ENCODE results near the gene MIA2.
A peak's percentile ranks its signal among the peaks of the same experiment; 100 is the strongest.

Gene MIA2

GRCh38 chr14:39264057-39264456, 30.3 kb downstream of the MIA2 start:
- no peak overlapping the region for H3K27ac ChIP-seq (ENCODE audit: low read depth, low read length)
- no peaks in the 10 kb centered on the region; the same call in 1 of the 2 replicates for H3K36me3 ChIP-seq (ENCODE audit: control insufficient read depth, low read length)
- H3F3A ChIP-seq (ENCODE audit: control insufficient read depth, insufficient read depth), result peaks cover 5% of the 10 kb centered on the region; the same call in 1 of the 2 replicates
- no peak overlapping the region for H3K4me3 ChIP-seq (ENCODE audit: low read length)
- no peaks in the 10 kb centered on the region for H4K20me1 ChIP-seq (ENCODE audit: control insufficient read depth, insufficient read depth, low read depth, low read length)
- no peak overlapping the region for H3K4me2 ChIP-seq (ENCODE audit: low read length)
- TF ChIP-seq CTCF (IDR thresholded peaks at IDR 0.05; ENCODE audit: low read depth, low read length, poor library complexity, severe bottlenecking), result no peak
- no peak for TF ChIP-seq EZH2phosphoT487 (IDR thresholded peaks at IDR 0.05; ENCODE audit: borderline replicate concordance, low read length)
- no peaks in the 10 kb centered on the region for H3K27me3 ChIP-seq (ENCODE audit: control insufficient read depth, low read length)
- peaks cover 22% of the 10 kb centered on the region for H3K79me2 ChIP-seq (ENCODE audit: control insufficient read depth, low read length)
- H3K9me3 ChIP-seq (ENCODE audit: control insufficient read depth, insufficient read depth, low read length), result no peaks in the 10 kb centered on the region
- peaks cover 25% of the 10 kb centered on the region for H3K4me1 ChIP-seq (ENCODE audit: control insufficient read depth, low read length)
- H3K9me2 ChIP-seq (replicated peaks; ENCODE audit: control insufficient read depth, low read length), result no peaks in the 10 kb centered on the region

- Histone ChIP-seq H3K36me3 (ENCODE audit: control insufficient read depth, low read length) (no peaks in the 10 kb centered on the region; the same call in 1 of the 2 replicates), H3K9me2 (replicated peaks; ENCODE audit: control insufficient read depth, low read length) (no peaks in the 10 kb centered on the region), H3K4me3 (ENCODE audit: low read length) (no peak overlapping the region), H3K27me3 (ENCODE audit: control insufficient read depth, low read length) (no peaks in the 10 kb centered on the region), H3K27ac (ENCODE audit: low read depth, low read length) (no peak overlapping the region), H3K4me1 (ENCODE audit: control insufficient read depth, low read length) (peaks cover 29% of the 10 kb centered on the region), H4K20me1 (ENCODE audit: control insufficient read depth, insufficient read depth, low read depth, low read length) (no peaks in the 10 kb centered on the region), H3K4me2 (ENCODE audit: low read length) (no peak overlapping the region), H3K9me3 (ENCODE audit: control insufficient read depth, insufficient read depth, low read length) (no peaks in the 10 kb centered on the region), H3K79me2 (ENCODE audit: control insufficient read depth, low read length) (peaks cover 27% of the 10 kb centered on the region), H3F3A (ENCODE audit: control insufficient read depth, insufficient read depth) (peaks cover 5% of the 10 kb centered on the region; the same call in 1 of the 2 replicates)
- no peak for TF ChIP-seq EZH2phosphoT487 (IDR thresholded peaks at IDR 0.05; ENCODE audit: borderline replicate concordance, low read length)
- TF ChIP-seq CTCF (IDR thresholded peaks at IDR 0.05; ENCODE audit: low read depth, low read length, poor library complexity, severe bottlenecking), result no peak
These were observed 30.8 kb downstream of the MIA2 start for GRCh38 chr14:39264558-39264957.

- H3K4me3 ChIP-seq (ENCODE audit: low read length), result no peak overlapping the region
- H3K4me1 ChIP-seq (ENCODE audit: control insufficient read depth, low read length), result peaks cover 34% of the 10 kb centered on the region
- peaks cover 5% of the 10 kb centered on the region; the same call in 1 of the 2 replicates for H3F3A ChIP-seq (ENCODE audit: control insufficient read depth, insufficient read depth)
- H3K4me2 ChIP-seq (ENCODE audit: low read length), result peak overlapping the region; percentile 82; the same call in 1 of the 2 replicates
- no peak overlapping the region for H3K27ac ChIP-seq (ENCODE audit: low read depth, low read length)
- no peaks in the 10 kb centered on the region; the same call in 1 of the 2 replicates for H3K36me3 ChIP-seq (ENCODE audit: control insufficient read depth, low read length)
- H4K20me1 ChIP-seq (ENCODE audit: control insufficient read depth, insufficient read depth, low read depth, low read length), result no peaks in the 10 kb centered on the region
- H3K9me2 ChIP-seq (replicated peaks; ENCODE audit: control insufficient read depth, low read length), result no peaks in the 10 kb centered on the region
- H3K27me3 ChIP-seq (ENCODE audit: control insufficient read depth, low read length), result no peaks in the 10 kb centered on the region
- H3K9me3 ChIP-seq (ENCODE audit: control insufficient read depth, insufficient read depth, low read length), result no peaks in the 10 kb centered on the region
- no peak for TF ChIP-seq CTCF (IDR thresholded peaks at IDR 0.05; ENCODE audit: low read depth, low read length, poor library complexity, severe bottlenecking)
- TF ChIP-seq EZH2phosphoT487 (IDR thresholded peaks at IDR 0.05; ENCODE audit: borderline replicate concordance, low read length), result no peak
- peaks cover 32% of the 10 kb centered on the region for H3K79me2 ChIP-seq (ENCODE audit: control insufficient read depth, low read length)
These were observed 31.3 kb downstream of the MIA2 start for GRCh38 chr14:39265033-39265432.
